G401.6 (cell line): ENCODE data around the gene HNF1A.

Experiments
- FAIRE-seq: peaks from 2 replicates; lab custom pipeline; 2012; peaks lifted over from hg19 to GRCh38; lab: Jason Lieb, UNC

The HNF1A gene

GRCh38 chr12:121050725-121051124 lies 72.4 kb downstream of the HNF1A start:
- no peak for FAIRE-seq
